IMR-90 (cell line): Measurements from ENCODE around the gene L3MBTL3. TPM values are rescaled to one million over a fixed set of nuclear protein-coding genes. Genes with fewer than 3 reads are reported as not detected.

Experiments
- ATAC-seq: fragments of 200-7000 bp; cut with Tn5 transposase; 2 replicates; pipeline ENCODE4 v1.9.1; 2020; ENCODE audit warnings: low read depth, mild to moderate bottlenecking, moderate library complexity
- BruUV-seq: library from RNA; stranded (reverse); fragments of 400-500 nt; replicated peaks from 2 replicates; lab custom pipeline; 2021; lab: Mats Ljungman, UMichigan
- CTCF ChIA-PET: fragments of 300-600 bp; formaldehyde crosslinking; extraction: SDS; loops from one replicate; lab custom pipeline; 2021; ENCODE audit warnings: antibody characterized with exemption; lab: Yijun Ruan, JAX
- POLR2A ChIA-PET: fragments of 300-600 bp; sonication (Branson Sonifier 250); formaldehyde crosslinking; loops from one replicate; lab custom pipeline; 2022; ENCODE audit warnings: antibody characterized with exemption; ENCODE audit not compliant: unreplicated experiment; lab: Charles Lee
- DNase-seq: peaks from one replicate; pipeline ENCODE4 v3.0.0; 2013
- H2AFZ ChIP-seq: replicated peaks from 2 replicates; pipeline ENCODE3; 2013; ENCODE audit warnings: low read length, mild to moderate bottlenecking; ENCODE audit not compliant: poor library complexity
- H2AK5ac ChIP-seq: 2 replicates; pipeline ENCODE4 v1.6.1; 2013; ENCODE audit warnings: low read depth, low read length, inconsistent platforms
- H2AK9ac ChIP-seq: replicated peaks from 2 replicates; pipeline ENCODE3; 2013; ENCODE audit warnings: mild to moderate bottlenecking, low read depth, low read length, moderate library complexity; ENCODE audit not compliant: poor library complexity
- H2BK120ac ChIP-seq: 2 replicates; pipeline ENCODE4 v1.6.1; 2013; ENCODE audit warnings: low read depth, low read length, inconsistent platforms
- H2BK15ac ChIP-seq: 3 replicates; pipeline ENCODE4 v1.6.1; 2013; ENCODE audit warnings: low read depth, low read length, inconsistent platforms
- H2BK20ac ChIP-seq: 2 replicates; pipeline ENCODE4 v1.6.1; 2013; ENCODE audit warnings: low read depth, mild to moderate bottlenecking, inconsistent platforms, low read length, moderate library complexity
- H2BK5ac ChIP-seq: 2 replicates; pipeline ENCODE4 v1.6.1; 2013; ENCODE audit warnings: mild to moderate bottlenecking, low read depth, low read length, inconsistent platforms; ENCODE audit not compliant: poor library complexity, severe bottlenecking
- H3K14ac ChIP-seq: replicated peaks from 2 replicates; pipeline ENCODE4 v1.6.1; 2013; ENCODE audit warnings: low read depth, low read length, inconsistent platforms
- H3K18ac ChIP-seq: 2 replicates; pipeline ENCODE4 v1.6.1; 2013; ENCODE audit warnings: low read depth, low read length, control low read depth
- H3K23ac ChIP-seq: 2 replicates; pipeline ENCODE4 v1.6.1; 2013; ENCODE audit warnings: low read depth, low read length, inconsistent platforms
- H3K27ac ChIP-seq: 2 replicates; pipeline ENCODE4 v1.5.1; 2013; ENCODE audit warnings: mild to moderate bottlenecking, control low read depth, low read length; ENCODE audit not compliant: insufficient read depth
- H3K27me3 ChIP-seq: 2 replicates; pipeline ENCODE4 v1.6.1; 2013; ENCODE audit warnings: low read length; ENCODE audit not compliant: control insufficient read depth, insufficient read depth
- H3K36me3 ChIP-seq: 2 replicates; pipeline ENCODE4 v1.6.1; 2013; ENCODE audit warnings: low read length, mixed read lengths; ENCODE audit not compliant: control insufficient read depth, insufficient read depth
- H3K4ac ChIP-seq: 2 replicates; pipeline ENCODE4 v1.6.1; 2013; ENCODE audit warnings: low read depth, low read length, inconsistent platforms
- H3K4me1 ChIP-seq: 2 replicates; pipeline ENCODE4 v1.6.1; 2013; ENCODE audit warnings: low read length, mixed read lengths; ENCODE audit not compliant: control insufficient read depth, insufficient read depth
- H3K4me2 ChIP-seq: 2 replicates; pipeline ENCODE4 v1.6.1; 2013; ENCODE audit warnings: low read depth, mild to moderate bottlenecking, control low read depth, low read length, moderate library complexity
- H3K4me3 ChIP-seq: 2 replicates; pipeline ENCODE4 v1.5.1; 2013; ENCODE audit warnings: low read depth, mild to moderate bottlenecking, control low read depth, low read length, moderate library complexity; ENCODE audit not compliant: insufficient read depth
- H3K56ac ChIP-seq: 2 replicates; pipeline ENCODE4 v1.6.1; 2013; ENCODE audit warnings: low read length, inconsistent platforms; ENCODE audit not compliant: insufficient read depth; ENCODE audit errors: extremely low read depth
- H3K79me1 ChIP-seq, 2 experiments: 2 replicates each; pipeline ENCODE4 v1.6.1; 2013; ENCODE audit warnings: low read length in 2 of 2, inconsistent platforms in 1 of 2, low read depth in 1 of 2
- H3K9ac ChIP-seq: 2 replicates; pipeline ENCODE4 v1.6.1; 2013; ENCODE audit warnings: low read depth, low read length, control low read depth
- H3K9me1 ChIP-seq: 2 replicates; pipeline ENCODE4 v1.6.1; 2013; ENCODE audit warnings: low read length, inconsistent platforms; ENCODE audit not compliant: insufficient read depth
- H3K9me3 ChIP-seq: 2 replicates; pipeline ENCODE4 v1.6.1; 2013; ENCODE audit warnings: low read length; ENCODE audit not compliant: control insufficient read depth, insufficient read depth
- H4K20me1 ChIP-seq: 2 replicates; pipeline ENCODE4 v1.6.1; 2013; ENCODE audit warnings: low read length, inconsistent platforms; ENCODE audit not compliant: insufficient read depth
- H4K5ac ChIP-seq: 2 replicates; pipeline ENCODE4 v1.6.1; 2013; ENCODE audit warnings: mild to moderate bottlenecking, low read depth, low read length, control low read depth
- H4K8ac ChIP-seq, 2 experiments: 2 replicates each; pipeline ENCODE4 v1.6.1; 2013; ENCODE audit warnings: low read depth in 2 of 2, low read length in 2 of 2, control low read depth in 1 of 2, inconsistent platforms in 1 of 2
- H4K91ac ChIP-seq: 2 replicates; pipeline ENCODE4 v1.6.1; 2013; ENCODE audit warnings: low read depth, low read length, inconsistent platforms; ENCODE audit not compliant: insufficient read depth
- MAFK ChIP-seq: IDR thresholded peaks from 2 replicates; pipeline ENCODE4 v1.6.1; 2012; ENCODE audit warnings: low read depth, low read length, improper control_type of control experiment
- WGBS, 2 experiments: methylation state at CpG; one replicate each; pipeline versions ENCODE4 v1.1.5 to v1.1.7; 2013; ENCODE audit warnings: missing lambda C conversion rate in 2 of 2; ENCODE audit not compliant: insufficient read length in 1 of 2; ENCODE audit errors: extremely low coverage in 2 of 2; 5-methylcytosine and 5-hydroxymethylcytosine counted together
- dilution Hi-C: fragments of 300-500 bp; cut with HindIII; formaldehyde crosslinking; loops from one replicate; pipeline ENCODE4 v1.14.3; 2018; ENCODE audit warnings: low sequenced_read_pairs; ENCODE audit not compliant: unreplicated experiment
- in situ Hi-C: fragments of 300-500 bp; cut with MboI; formaldehyde crosslinking; loops from 3 replicates; pipeline ENCODE4 v1.14.3; 2019; ENCODE audit warnings: low sequenced_read_pairs, inconsistent platforms, mixed read lengths
- intact Hi-C: fragments of 100-400 bp; cut with micrococcal nuclease; formaldehyde crosslinking; loops from 2 replicates; pipeline ENCODE4 v1.10.0; 2022
- polyA plus RNA-seq, 3 experiments: library from polyadenylated mRNA; depleted of rRNA; stranded (reverse); fragments of >200 nt; gene quantifications; 2 replicates each; pipeline ENCODE4 v1.2.3, GENCODE V29; 2012; ENCODE audit warnings: low replicate concordance in 1 of 3
- total RNA-seq: library from RNA; depleted of rRNA; stranded (reverse); fragments of >200 nt; gene quantifications from 2 replicates; pipeline ENCODE4 v1.2.3, GENCODE V29; 2012

Gene L3MBTL3
- total and polyA plus RNA-seq, 2 of the 4 experiments (the other 2 are of a cell fraction): 7.2 to 10.9 TPM

GRCh38 chr6:130070792-130071191 lies 52.4 kb downstream of the L3MBTL3 start:
- Histone ChIP-seq H3K4me2 (no peak overlapping the region), H3K18ac (no peak overlapping the region), H2AFZ (no peak overlapping the region), H2AK5ac (no peak overlapping the region), H4K5ac (no peak overlapping the region), H2BK120ac (no peak overlapping the region), H4K20me1 (no peaks in the 10 kb centered on the region; the same call in 1 of the 2 replicates), H3K56ac (no peak overlapping the region), H3K36me3 (peaks cover 10% of the 10 kb centered on the region), H3K23ac (no peak overlapping the region; the same call in 1 of the 2 replicates), H3K4me1 (peaks cover 2% of the 10 kb centered on the region), H3K14ac (no peak overlapping the region; the same call in 1 of the 2 replicates), H3K9ac (no peak overlapping the region), H2BK20ac (no peak overlapping the region), H4K91ac (no peak overlapping the region), H2BK15ac (no peak overlapping the region), H4K8ac (no peak overlapping the region), H3K9me1 (peaks cover 4% of the 10 kb centered on the region), H3K4me3 (no peak overlapping the region), H2BK5ac (no peak overlapping the region), H2AK9ac (no peak overlapping the region), H3K27me3 (no peaks in the 10 kb centered on the region), H3K4ac (no peak overlapping the region), H3K27ac (no peak overlapping the region), H3K9me3 (no peaks in the 10 kb centered on the region), H3K79me1 (no peaks in the 10 kb centered on the region; a peak in 1 of 4 replicates)
- WGBS, 2 experiments: no CpG with 5 or more reads among the region's 6 CpGs
- DNase-seq (no peak), ATAC-seq (no peak)
- no TSS peak for BruUV-seq
- dilution Hi-C loops: no loop called here
- in situ Hi-C loops: loop anchor here (25.0 kb wide), 1 partner anchor 692 kb away; no protein-coding TSS in a partner anchor
- ChIA-PET CTCF (interaction anchor here (0.6 kb wide), 2 partner anchors 14 to 223 kb away, joined by 3 read pairs; no protein-coding TSS in a partner anchor), POLR2A (no interaction called here)
- TF ChIP-seq MAFK: no peak
- intact Hi-C loops: no loop called here
